ENCODE measurements around the gene NMT1.

- TF ChIP-seq POLR2AphosphoS5 (IDR thresholded peaks at IDR 0.05; ENCODE audit: low read depth, low read length): no peak
- TF ChIP-seq REST (IDR thresholded peaks at IDR 0.05; ENCODE audit: insufficient read depth in 1 of 2, low read depth in 2 of 2, low read length in 2 of 2): no peak
- TF ChIP-seq TAF1 (IDR thresholded peaks at IDR 0.05; ENCODE audit: borderline replicate concordance, insufficient read depth, low read length): no peak
- no peak for TF ChIP-seq SIN3A (IDR thresholded peaks at IDR 0.05; ENCODE audit: borderline replicate concordance, insufficient read depth, low read length)
- no peak for TF ChIP-seq FOXP2 (optimal IDR thresholded peaks at IDR 0.05; ENCODE audit: borderline replicate concordance, extremely low read depth, extremely low read length, insufficient read depth)
Measured at GRCh38 chr17:45029096-45029495, 32.0 kb upstream of the NMT1 start.
